HG03159 (cell line): ENCODE measurements around the gene SEMA3E.
"Not testable (repeated sequence)": the region's sequence is repeated elsewhere in the genome, so short reads cannot be mapped to it uniquely, and the experiment has no call there.

ENCODE experiments used
- ATAC-seq: cut with Tn5 transposase; IDR thresholded peaks from one replicate; pipeline ENCODE4 v1.9.1; 2021; ENCODE audit warnings: mild to moderate bottlenecking, moderate library complexity; ENCODE audit not compliant: unreplicated experiment

The SEMA3E gene

DNA sequence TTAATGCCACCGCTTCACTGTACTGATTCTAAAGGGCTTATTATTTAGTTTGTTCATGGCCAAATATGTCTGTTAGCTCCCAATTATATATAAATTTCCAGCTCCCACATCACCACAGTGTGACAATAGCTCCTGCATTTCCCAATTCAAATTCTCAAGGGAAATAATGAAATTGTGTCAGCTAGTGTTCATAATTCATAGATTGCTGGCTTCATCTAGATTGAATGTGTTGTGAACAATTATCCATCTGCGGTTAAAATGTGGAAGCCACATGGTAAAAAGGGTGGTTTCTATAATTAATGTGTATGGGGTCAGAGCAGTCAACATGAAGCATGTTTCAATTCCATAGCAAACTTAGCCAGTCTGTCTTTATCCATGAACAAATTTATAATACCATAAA lies 154.3 kb downstream of the SEMA3E start:
- no peak for ATAC-seq

DNA sequence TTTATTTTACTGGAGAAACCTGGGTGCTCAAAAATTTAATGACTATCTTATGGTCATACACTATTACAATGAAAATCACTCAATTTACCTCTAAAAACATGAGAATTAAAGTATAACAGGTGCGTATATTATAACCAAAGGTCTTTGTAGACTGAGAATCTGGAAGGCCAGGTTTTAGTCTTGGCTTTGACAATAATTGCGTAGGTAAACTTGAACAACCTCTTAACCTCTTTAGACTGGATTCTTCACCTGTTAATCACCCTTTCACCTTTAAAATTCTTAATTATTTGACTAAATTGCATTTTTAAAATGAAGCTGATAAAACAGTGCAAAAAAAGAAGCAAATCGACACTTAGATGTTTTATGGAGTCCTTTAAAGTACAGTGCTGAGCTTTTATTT lies 156.1 kb downstream of the SEMA3E start:
- no peak for ATAC-seq

DNA sequence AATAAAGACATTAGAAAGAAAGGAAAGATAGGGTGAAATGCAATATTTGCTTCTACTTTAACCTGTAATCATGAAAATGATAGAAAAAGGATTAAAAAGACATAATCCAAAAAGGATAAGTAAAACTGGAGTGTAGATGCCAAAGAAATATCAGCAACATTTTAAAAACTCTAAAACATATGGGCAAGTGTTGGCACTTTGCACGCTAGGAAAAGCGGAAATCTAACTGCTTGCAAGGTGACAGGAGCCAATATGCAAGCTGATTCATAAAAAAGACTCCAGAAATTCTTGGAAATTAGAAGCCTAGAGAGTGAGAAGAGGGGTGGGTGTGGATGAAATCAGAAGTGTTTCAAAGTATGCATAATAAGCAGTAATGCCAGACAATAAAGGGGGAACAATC lies 161.1 kb downstream of the SEMA3E start:
- ATAC-seq, result no peak

DNA sequence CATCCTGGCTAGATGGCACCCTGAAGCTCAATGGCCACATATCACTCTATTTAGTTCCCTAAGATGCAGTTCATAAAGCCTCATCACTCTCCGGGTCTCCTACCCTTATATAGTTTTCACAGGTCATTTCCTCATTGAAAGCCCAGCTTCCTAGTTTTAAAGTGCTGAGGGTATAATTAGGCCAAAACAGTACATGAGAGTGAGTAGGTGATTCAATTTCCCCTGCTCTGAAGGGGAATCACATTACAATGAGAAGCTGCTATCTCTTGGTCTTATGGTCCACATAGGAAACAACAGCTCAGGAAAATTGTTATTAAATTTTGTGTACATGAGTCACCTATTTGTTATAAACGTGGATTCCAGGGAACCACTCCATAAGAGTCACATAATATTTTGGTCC lies 162.0 kb downstream of the SEMA3E start:
- no peak for ATAC-seq

DNA sequence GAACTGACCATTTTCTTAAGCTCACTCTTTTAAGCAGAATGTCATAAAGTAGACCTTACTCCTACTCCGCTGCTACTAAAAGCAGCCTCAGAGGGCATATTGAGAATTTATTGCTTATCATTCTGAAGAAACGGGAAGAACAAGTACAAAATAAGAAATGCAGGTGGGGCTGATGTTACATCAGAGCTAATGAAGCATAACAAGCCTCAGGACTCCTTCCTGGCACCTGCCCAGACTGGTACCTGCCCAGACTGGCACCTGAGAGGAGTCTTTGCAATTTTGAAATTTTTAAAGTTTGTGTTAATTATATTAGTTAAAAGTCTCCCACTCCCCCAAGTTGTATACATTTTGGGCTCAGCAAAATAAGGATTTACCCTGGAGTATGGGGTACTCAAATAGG lies 162.4 kb downstream of the SEMA3E start:
- no peak for ATAC-seq

DNA sequence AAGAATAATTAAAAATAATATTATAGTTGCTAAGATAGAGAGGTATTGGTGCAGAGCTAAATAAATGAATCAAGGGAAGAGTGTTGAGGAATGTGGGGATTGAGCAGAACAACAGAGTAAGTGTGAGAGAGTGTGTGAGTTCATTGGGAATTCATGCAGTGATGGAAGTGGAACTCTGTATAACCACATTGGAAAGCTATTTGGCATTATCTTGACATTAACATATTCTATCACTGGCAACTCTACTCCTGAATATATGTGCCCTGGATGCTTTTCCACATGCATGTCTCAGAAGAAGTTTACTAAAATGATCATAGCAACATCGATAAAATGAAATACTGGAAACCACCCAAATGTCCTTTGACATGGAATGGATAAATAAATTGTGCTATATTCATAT lies 164.1 kb downstream of the SEMA3E start:
- no peak for ATAC-seq

DNA sequence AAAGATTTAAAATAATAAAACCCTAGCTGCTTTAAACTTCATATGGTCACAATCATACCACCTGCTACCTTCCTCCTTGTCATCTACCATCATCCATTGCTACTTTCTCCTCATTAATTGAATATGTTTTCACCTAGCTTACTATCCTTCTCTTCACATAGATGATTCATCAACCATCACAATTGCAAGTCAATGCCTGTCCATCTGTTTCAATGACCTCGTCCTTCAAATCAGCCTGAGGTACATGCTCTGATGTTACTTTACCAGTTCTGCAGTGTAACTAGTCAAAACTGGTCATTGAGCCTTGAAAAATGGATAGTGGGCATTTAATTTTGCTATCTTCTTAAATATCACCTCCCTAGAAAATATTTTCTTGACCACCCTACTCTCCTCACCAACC lies 164.7 kb downstream of the SEMA3E start:
- ATAC-seq, result no peak

DNA sequence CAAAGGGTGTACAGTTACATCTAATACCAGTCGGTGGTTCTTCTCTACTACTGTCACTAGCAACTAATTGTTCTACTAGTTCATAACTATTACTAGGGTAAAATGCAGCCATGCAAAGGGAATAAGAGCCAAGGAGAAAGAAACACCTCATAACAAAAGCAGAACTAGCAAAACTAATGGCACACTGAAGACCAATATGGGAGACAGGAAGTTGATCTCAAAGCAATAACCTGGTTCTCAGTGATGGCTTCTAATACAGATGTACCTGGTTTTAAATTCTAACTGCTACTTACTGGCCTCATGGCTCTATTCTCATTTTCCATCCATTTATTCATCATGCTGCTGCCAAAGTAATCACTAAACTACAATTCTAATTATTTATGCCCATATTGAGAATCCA lies 170.3 kb downstream of the SEMA3E start:
- no peak for ATAC-seq

DNA sequence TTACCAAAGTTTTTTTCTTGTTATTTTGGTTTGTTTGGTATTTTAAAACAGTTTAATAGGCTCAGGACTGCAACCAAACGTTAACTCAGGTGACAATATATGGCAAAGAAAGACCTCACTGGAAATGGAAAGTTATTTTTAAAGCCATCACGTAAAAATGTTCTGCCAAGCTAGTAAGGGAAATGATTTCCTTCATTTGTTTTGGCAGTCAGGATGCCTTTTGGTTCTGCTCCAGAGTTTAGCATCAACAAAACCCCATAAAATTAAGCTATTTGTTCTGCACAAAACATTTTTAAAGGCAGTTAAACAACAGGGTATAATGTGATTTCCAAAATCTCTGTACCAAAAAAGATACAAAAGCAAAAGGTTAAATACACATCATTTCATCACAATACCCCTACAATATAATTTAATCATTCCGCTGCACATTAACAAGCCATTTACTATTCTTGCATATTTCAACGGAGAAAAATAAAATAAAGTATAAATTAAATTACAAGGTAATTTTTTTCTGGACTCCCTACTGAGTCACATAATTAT lies 172.4 kb downstream of the SEMA3E start:
- no peak for ATAC-seq

DNA sequence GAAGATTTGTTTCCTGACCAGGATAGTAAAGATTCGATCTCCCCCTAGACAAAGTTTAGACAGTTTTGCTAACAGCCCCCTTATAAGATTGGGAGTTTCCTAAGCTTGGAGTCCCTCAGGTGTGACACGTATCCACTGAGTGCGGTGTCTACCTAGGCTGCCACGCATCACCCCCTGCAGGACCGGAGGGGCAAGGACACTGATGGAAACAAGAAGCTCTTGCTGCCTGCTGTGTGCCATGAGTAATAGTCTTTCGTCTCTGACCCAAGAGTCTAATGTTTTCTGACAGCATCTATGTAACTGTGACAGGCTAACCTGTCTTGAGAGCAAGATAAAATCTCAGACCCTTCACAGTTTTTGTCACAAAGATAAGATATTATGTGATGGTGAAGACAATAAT lies 173.5 kb downstream of the SEMA3E start:
- no peak for ATAC-seq

DNA sequence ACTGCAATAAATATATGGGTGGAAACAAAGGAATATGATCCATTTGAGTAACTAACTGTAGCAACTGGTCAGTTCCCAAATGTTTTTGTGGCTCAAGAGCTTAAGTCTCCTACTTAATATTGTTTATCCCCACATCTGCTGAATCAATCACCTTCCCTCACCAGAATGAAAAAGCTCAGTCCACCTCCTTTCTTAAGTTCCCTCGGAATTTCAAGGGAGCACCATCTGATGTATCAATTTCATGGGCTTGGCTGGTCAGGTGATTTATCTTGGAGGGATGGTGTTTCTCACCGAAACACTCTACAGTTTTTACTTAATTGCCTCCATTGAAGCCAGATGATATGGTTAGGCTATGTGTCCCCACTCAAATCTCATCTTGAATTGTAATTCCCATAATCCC lies 176.6 kb downstream of the SEMA3E start:
- ATAC-seq, result no peak

DNA sequence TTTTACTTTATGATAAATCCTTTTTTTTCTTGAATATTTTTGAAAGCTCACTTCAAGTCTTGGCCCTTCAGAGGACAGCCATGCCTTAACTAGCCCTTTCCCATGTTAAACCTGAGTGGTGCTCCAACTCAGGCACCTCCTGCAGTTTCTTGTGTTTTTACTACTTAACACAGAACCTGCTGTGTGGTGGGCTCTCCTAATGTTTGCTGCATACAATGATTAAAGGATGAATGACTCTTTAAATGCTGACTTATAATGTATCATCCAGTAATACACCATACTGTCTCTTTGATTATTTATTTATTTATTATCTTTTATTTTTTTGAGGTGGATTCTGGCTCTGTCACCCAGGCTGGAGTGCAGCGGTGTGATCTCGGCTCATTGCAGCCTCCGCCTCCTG lies 179.4 kb downstream of the SEMA3E start:
- ATAC-seq, result no peak

DNA sequence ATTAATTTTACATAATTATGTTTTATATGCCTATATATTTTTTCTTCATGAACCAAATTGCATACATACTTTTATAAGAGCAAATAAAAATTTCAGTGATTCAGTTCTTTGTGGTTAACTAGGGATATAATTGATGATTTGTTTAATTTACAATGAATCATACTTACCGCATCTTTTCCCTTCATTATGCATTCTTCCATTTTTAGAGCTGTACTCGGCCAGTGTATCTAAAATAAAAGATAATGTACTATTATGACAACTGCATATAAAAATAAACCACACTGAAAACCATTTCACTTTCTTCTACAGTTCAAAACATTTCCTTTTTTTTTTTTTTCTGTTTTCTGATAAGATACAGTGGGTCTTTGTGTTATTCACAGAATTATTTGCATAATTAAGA lies 179.9 kb downstream of the SEMA3E start:
- ATAC-seq, result no peak

DNA sequence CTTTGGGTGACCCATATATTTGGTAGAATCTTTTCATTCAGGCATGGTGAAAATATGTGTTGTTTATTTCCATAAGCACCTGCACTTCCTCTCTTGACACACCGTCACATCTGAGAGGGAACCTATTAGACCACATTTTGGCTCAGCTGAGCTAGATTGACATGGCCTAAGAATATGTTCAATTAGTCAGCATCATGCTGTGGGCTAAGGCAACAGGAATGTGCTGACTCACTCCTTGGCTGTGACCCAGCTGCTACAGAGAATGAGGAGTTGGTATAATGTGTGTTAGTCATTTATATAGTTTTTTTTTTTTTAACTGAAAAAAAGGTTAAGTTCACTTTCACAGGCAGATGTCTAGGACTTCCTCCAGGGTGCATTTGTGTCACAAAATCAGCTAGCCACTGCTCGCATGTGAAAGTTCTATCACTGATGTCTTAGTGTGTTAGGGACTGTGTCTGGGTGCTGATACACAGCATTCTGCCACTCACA lies 180.6 kb downstream of the SEMA3E start:
- ATAC-seq, result peak; percentile 95

DNA sequence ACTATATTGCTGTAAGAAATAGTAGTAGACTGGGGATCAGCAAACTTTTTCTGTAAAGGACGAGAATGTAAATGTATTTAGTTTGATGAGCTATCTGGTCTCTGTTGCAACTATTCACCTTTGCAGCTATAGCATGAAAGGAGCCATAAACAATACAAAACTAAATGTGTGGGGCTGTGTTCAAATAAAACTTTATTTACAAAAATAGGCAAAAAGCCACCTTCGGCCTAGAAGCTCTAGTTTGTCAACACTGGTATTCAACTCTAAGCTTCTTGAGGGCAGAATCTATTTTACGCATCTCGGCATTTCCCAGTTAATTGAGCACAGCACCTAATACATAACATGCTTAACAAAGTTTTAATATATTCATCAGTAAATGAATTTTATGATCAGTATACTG lies 181.4 kb downstream of the SEMA3E start:
- ATAC-seq, result no peak

DNA sequence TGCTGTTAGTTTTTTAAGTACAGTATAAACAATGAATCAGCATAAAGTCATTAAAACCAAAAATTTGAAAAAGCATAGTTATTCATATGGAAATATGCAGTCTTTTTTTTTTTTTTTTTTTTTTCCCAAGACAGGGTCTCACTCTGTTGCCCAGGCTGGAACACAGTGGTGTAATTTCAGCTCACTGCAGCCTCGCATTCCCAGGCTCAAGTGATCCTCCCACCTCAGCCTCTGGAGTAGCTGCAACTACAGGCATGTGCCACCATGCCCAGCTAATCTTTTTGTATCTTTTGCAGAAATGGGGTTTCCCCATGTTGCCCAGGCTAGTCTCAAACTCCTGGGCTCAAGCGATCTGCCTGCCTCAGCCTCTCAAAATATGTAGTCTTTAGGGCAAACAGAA lies 182.0 kb downstream of the SEMA3E start:
- no peak for ATAC-seq

DNA sequence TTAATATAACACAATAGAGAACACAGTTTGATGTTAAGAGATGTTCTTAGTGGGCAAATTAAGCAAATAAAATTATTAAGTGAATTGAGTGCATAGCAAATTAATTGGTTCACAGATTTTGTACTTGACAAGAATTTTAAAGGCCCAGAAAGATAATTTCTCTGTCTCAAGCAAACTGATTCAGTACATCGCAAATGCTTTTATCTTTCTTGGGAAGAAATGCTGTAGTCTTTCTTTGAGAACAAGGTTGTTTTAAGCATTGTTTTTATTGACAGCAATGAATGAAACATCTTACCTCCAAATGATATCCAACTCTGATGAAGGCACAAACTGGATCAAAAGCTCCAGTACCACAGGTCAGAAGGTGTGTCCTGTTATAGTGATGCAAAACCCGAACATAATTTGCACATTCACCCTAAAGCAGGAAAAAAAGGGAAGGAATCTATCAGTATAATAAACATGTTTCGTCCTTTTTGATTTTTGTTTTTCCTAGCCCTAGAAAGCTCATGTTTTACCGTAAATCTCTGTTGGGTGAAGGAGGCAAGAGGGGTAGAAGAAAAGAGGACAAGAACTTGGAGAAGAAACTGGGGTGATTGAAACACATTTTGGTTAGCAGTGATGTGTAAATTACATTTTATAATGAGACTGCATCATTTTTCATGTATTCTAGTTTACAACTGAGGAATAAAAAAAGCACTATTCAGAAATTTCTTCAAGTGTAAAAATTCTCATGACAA lies 182.6 kb downstream of the SEMA3E start:
- ATAC-seq, result no peak

DNA sequence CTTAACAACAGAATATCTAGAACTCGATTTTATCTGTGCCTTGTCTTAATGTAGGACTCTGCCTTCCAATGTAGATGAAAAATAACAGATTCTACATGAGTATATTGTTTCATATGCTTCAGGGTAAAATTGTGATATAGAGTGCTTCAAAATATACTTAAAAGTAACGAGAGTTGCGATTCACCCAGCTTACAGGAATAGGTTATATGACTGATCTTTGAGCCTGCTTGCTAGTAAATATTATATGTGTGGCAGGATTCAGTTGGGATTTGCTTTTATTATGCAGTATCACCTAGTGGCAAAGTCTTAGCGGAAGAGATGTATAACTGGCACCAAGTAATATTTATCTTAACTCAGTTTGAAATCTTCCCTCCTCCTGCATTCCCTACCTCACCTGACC lies 183.3 kb downstream of the SEMA3E start:
- no peak for ATAC-seq

DNA sequence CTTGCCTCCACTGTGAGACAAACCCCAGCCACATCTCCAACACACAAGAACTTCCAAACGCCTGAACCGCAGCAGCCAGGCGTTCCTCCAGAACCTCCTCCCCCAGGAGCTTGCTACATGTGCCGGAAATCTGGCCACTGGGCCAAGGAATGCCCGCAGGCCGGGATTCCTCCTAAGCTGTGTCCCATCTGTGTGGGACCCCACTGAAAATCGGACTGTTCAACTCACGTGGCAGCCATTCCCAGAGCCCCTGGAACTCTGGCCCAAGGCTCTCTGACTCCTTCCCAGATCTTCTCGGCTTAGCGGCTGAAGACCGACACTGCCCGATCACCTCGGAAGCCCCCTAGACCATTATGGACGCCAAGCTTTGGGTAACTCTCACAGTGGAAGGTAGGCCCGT lies 187.1 kb downstream of the SEMA3E start:
- ATAC-seq, result not testable (repeated sequence)

DNA sequence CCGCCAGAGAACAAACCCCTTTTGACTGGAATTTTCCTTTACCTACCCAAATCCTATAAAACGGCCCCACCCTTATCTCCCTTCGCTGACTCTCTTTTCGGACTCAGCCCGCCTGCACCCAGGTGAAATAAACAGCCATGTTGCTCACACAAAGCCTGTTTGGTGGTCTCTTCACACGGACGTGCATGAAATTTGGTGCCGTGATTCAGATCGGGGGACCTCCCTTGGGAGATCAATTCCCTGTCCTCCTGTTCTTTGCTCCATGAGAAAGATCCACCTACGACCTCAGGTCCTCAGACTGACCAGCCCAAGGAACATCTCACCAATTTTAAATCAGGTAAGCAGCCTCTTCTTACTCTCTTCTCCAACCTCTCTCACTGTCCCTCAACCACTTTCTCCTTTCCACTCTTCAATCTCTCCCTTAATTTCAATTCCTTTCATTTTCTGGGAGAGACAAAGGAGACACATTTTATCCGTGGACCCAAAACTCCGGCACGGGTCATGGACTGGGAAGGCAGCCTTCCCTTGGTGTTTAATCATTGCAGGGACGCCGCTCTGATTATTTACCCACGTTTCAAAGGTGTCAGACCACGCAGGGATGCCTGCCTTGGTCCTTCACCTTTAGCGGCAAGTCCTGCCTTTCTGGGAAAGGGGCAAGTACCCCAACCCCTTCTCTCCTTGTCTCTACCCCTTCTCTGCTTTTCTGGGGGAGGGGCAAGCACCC lies 188.8 kb downstream of the SEMA3E start:
- ATAC-seq, result not testable (repeated sequence)

DNA sequence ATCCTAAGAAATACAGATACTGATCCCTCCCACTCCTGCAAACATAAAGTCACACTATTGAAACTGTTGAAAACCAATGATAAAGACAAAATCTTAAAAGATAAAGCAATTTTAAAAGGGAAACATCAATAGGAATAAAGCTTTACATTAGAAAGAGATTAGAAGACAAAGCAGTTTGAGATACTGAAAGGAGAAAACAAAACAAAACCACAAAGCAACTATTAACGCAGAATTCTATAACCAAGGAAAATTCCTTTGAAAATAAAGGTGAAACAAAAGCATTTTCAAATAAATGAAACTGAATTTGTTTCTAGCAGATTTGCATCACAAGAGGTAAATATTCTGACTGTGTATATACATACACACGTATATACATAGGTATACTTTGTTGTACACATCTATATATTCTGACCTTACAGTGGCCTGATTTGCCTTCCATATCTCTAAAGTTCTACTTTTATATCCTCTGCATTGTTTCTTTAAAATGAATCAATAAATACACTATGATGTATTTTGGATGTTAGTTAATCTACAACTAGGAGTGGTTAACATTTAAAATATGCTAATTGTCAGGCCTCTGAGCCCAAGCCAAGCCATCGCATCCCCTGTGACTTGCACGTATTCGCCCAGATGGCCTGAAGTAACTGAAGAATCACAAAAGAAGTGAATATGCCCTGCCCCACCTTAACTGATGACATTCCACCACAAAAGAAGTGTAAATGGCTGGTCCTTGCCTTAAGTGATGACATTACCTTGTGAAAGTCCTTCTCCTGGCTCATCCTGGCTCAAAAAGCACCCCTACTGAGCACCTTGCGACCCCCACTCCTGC lies 189.6 kb downstream of the SEMA3E start:
- ATAC-seq, result not testable (repeated sequence)
